ENCODE data around the gene NRG2. TPM values are rescaled to one million over a fixed set of nuclear protein-coding genes. Genes with fewer than 3 reads are reported as not detected.

The NRG2 gene
- total and polyA plus RNA-seq, 2 of the 4 experiments (the other 2 are of a cell fraction), result 0.18 TPM; not detected in 1

GRCh38 chr5:140060816-140061215 is 17.7 kb upstream of the NRG2 start:
- H3K27ac ChIP-seq (ENCODE audit: insufficient read depth, low read length), result no peak overlapping the region
- no peak overlapping the region for H3K4ac ChIP-seq (ENCODE audit: low read depth, low read length)
- H3K56ac ChIP-seq (ENCODE audit: extremely low read depth, insufficient read depth, low read length), result no peak overlapping the region
- H3K4me1 ChIP-seq (ENCODE audit: control insufficient read depth, insufficient read depth, low read length), result no peaks in the 10 kb centered on the region
- H2BK120ac ChIP-seq (ENCODE audit: low read depth, low read length), result no peak overlapping the region
- ChIA-PET POLR2A (ENCODE audit: unreplicated experiment) (no interaction called here), CTCF (no interaction called here)
- no peak overlapping the region for H4K5ac ChIP-seq (ENCODE audit: low read depth, low read length)
- H3K18ac ChIP-seq (ENCODE audit: low read depth, low read length), result no peak overlapping the region
- no peak overlapping the region for H2BK5ac ChIP-seq (ENCODE audit: low read depth, low read length, poor library complexity, severe bottlenecking)
- intact Hi-C loops (cut with micrococcal nuclease) (no loop called here), dilution Hi-C loops (cut with HindIII; ENCODE audit: low sequenced_read_pairs, unreplicated experiment) (no loop called here), in situ Hi-C loops (cut with MboI; ENCODE audit: low sequenced_read_pairs) (no loop called here)
- no peak overlapping the region for H3K23ac ChIP-seq (ENCODE audit: low read depth, low read length)
- H3K9me1 ChIP-seq (ENCODE audit: insufficient read depth, low read length), result no peaks in the 10 kb centered on the region
- H2AK9ac ChIP-seq (replicated peaks; ENCODE audit: low read depth, low read length, poor library complexity), result no peak overlapping the region
- H3K14ac ChIP-seq (replicated peaks; ENCODE audit: low read depth, low read length), result no peak overlapping the region
- no peak overlapping the region for H4K8ac ChIP-seq (ENCODE audit: low read depth in 2 of 2, low read length in 2 of 2)
- H2AK5ac ChIP-seq (ENCODE audit: low read depth, low read length), result no peak overlapping the region
- no peak overlapping the region for H3K4me3 ChIP-seq (ENCODE audit: insufficient read depth, low read depth, low read length)
- DNase-seq, result no peak
- no peak overlapping the region for H2BK15ac ChIP-seq (ENCODE audit: low read depth, low read length)
- no peak overlapping the region for H3K4me2 ChIP-seq (ENCODE audit: low read depth, low read length)
- no peaks in the 10 kb centered on the region for H3K36me3 ChIP-seq (ENCODE audit: control insufficient read depth, insufficient read depth, low read length)
- H3K27me3 ChIP-seq (ENCODE audit: control insufficient read depth, insufficient read depth, low read length), result peaks cover 28% of the 10 kb centered on the region
- H3K9ac ChIP-seq (ENCODE audit: low read depth, low read length), result no peak overlapping the region
- no peaks in the 10 kb centered on the region for H4K20me1 ChIP-seq (ENCODE audit: insufficient read depth, low read length)
- TF ChIP-seq CHD1 (IDR thresholded peaks at IDR 0.05; ENCODE audit: low read depth, low read length) (no peak), MAFK (IDR thresholded peaks at IDR 0.05; ENCODE audit: low read depth, low read length) (no peak), MAZ (IDR thresholded peaks at IDR 0.05; ENCODE audit: borderline replicate concordance, low read depth, low read length) (no peak), RFX5 (IDR thresholded peaks at IDR 0.05; ENCODE audit: low read depth, low read length) (no peak), NFE2L2 (IDR thresholded peaks at IDR 0.05; ENCODE audit: low read depth, low read length) (no peak), FOS (IDR thresholded peaks at IDR 0.05; ENCODE audit: low read depth, low read length) (no peak)
- no peak overlapping the region for H2AFZ ChIP-seq (replicated peaks; ENCODE audit: low read length, poor library complexity)
- no peak for ATAC-seq (ENCODE audit: low read depth)
- H3K9me3 ChIP-seq (ENCODE audit: control insufficient read depth, insufficient read depth, low read length), result no peaks in the 10 kb centered on the region
- no CpG with 5 or more reads among the region's 1 CpG for WGBS, 2 experiments (ENCODE audit: extremely low coverage in 2 of 2, insufficient read length in 1 of 2)
- no peak overlapping the region for H2BK20ac ChIP-seq (ENCODE audit: low read depth, low read length)
- H4K91ac ChIP-seq (ENCODE audit: insufficient read depth, low read depth, low read length), result no peak overlapping the region
- H3K79me1 ChIP-seq (ENCODE audit: low read depth in 1 of 2, low read length in 2 of 2), result no peaks in the 10 kb centered on the region
- BruUV-seq (replicated peaks), result no TSS peak

Data from IMR-90 (cell line).